ENCODE measurements around the gene RPS14.

Gene RPS14

GRCh38 chr5:150448952-150449516 lies 505 bp downstream of the RPS14 start:
- no peaks in the 10 kb centered on the region for H3K27me3 ChIP-seq (ENCODE audit: low read depth)
- no peaks in the 10 kb centered on the region for H3K4me1 ChIP-seq
- H3K4me3 ChIP-seq = peak overlapping the region; percentile 99
- H3K36me3 ChIP-seq (replicated peaks) = peaks cover 54% of the 10 kb centered on the region
- in situ Hi-C loops (cut with MboI; ENCODE audit: low sequenced_read_pairs) = no loop called here
- no peak for DNase-seq (ENCODE audit: low spot score in 2 of 2)
- no peaks in the 10 kb centered on the region; the same call in 1 of the 2 replicates for H3K9me3 ChIP-seq

- in situ Hi-C loops (cut with MboI; ENCODE audit: low sequenced_read_pairs) = no loop called here
- H3K36me3 ChIP-seq (replicated peaks) = peaks cover 61% of the 10 kb centered on the region
- no peaks in the 10 kb centered on the region for H3K27me3 ChIP-seq (ENCODE audit: low read depth)
- H3K4me1 ChIP-seq = no peaks in the 10 kb centered on the region
- H3K9me3 ChIP-seq = no peaks in the 10 kb centered on the region; the same call in 1 of the 2 replicates
- no peak for DNase-seq (ENCODE audit: low spot score in 2 of 2)
- peak overlapping the region; percentile 99 for H3K4me3 ChIP-seq
Measured at GRCh38 chr5:150448334-150448733, 1.2 kb downstream of the RPS14 start.

GRCh38 chr5:150447188-150447587 lies 2.4 kb downstream of the RPS14 start:
- DNase-seq (ENCODE audit: low spot score in 2 of 2) = no peak
- no peak overlapping the region for H3K4me3 ChIP-seq
- H3K4me1 ChIP-seq = no peaks in the 10 kb centered on the region
- in situ Hi-C loops (cut with MboI; ENCODE audit: low sequenced_read_pairs) = no loop called here
- no peaks in the 10 kb centered on the region for H3K27me3 ChIP-seq (ENCODE audit: low read depth)
- no peaks in the 10 kb centered on the region; the same call in 1 of the 2 replicates for H3K9me3 ChIP-seq
- peaks cover 63% of the 10 kb centered on the region for H3K36me3 ChIP-seq (replicated peaks)

- no peak for DNase-seq (ENCODE audit: low spot score in 2 of 2)
- Histone ChIP-seq H3K36me3 (replicated peaks) (peaks cover 63% of the 10 kb centered on the region), H3K9me3 (no peaks in the 10 kb centered on the region; the same call in 1 of the 2 replicates), H3K4me1 (no peaks in the 10 kb centered on the region), H3K27me3 (ENCODE audit: low read depth) (no peaks in the 10 kb centered on the region), H3K4me3 (no peak overlapping the region)
- in situ Hi-C loops (cut with MboI; ENCODE audit: low sequenced_read_pairs) = no loop called here
Measured at GRCh38 chr5:150446583-150446982, 3.0 kb downstream of the RPS14 start.

GRCh38 chr5:150446088-150446487 lies 3.5 kb downstream of the RPS14 start:
- Histone ChIP-seq H3K4me3 (no peak overlapping the region), H3K9me3 (no peaks in the 10 kb centered on the region; the same call in 1 of the 2 replicates), H3K27me3 (ENCODE audit: low read depth) (no peaks in the 10 kb centered on the region), H3K4me1 (no peaks in the 10 kb centered on the region), H3K36me3 (replicated peaks) (peaks cover 63% of the 10 kb centered on the region)
- no peak for DNase-seq (ENCODE audit: low spot score in 2 of 2)
- in situ Hi-C loops (cut with MboI; ENCODE audit: low sequenced_read_pairs) = no loop called here

- DNase-seq (ENCODE audit: low spot score in 2 of 2) = no peak
- H3K4me1 ChIP-seq = no peaks in the 10 kb centered on the region
- no peaks in the 10 kb centered on the region for H3K9me3 ChIP-seq
- in situ Hi-C loops (cut with MboI; ENCODE audit: low sequenced_read_pairs) = no loop called here
- no peaks in the 10 kb centered on the region for H3K27me3 ChIP-seq (ENCODE audit: low read depth)
- H3K36me3 ChIP-seq (replicated peaks) = peaks cover 63% of the 10 kb centered on the region
- no peak overlapping the region for H3K4me3 ChIP-seq
Measured at GRCh38 chr5:150444770-150445169, 4.8 kb downstream of the RPS14 start.

GRCh38 chr5:150443242-150444075 lies 6.1 kb downstream of the RPS14 start:
- Histone ChIP-seq H3K27me3 (ENCODE audit: low read depth) (no peaks in the 10 kb centered on the region), H3K4me1 (no peaks in the 10 kb centered on the region), H3K9me3 (no peaks in the 10 kb centered on the region), H3K36me3 (replicated peaks) (peaks cover 54% of the 10 kb centered on the region), H3K4me3 (no peak overlapping the region)
- no peak for DNase-seq (ENCODE audit: low spot score in 2 of 2)
- in situ Hi-C loops (cut with MboI; ENCODE audit: low sequenced_read_pairs) = no loop called here

- Histone ChIP-seq H3K36me3 (replicated peaks) (peaks cover 46% of the 10 kb centered on the region), H3K4me3 (no peak overlapping the region), H3K27me3 (ENCODE audit: low read depth) (no peaks in the 10 kb centered on the region), H3K4me1 (no peaks in the 10 kb centered on the region), H3K9me3 (no peaks in the 10 kb centered on the region)
- in situ Hi-C loops (cut with MboI; ENCODE audit: low sequenced_read_pairs) = no loop called here
- DNase-seq (ENCODE audit: low spot score in 2 of 2) = peak in 1 of 2 experiments; percentile 32
Measured at GRCh38 chr5:150442699-150443080, 6.8 kb downstream of the RPS14 start.

GRCh38 chr5:150441813-150442698 lies 7.5 kb downstream of the RPS14 start:
- DNase-seq (ENCODE audit: low spot score in 2 of 2) = no peak
- in situ Hi-C loops (cut with MboI; ENCODE audit: low sequenced_read_pairs) = no loop called here
- peaks cover 40% of the 10 kb centered on the region for H3K36me3 ChIP-seq (replicated peaks)
- no peaks in the 10 kb centered on the region for H3K4me1 ChIP-seq
- no peaks in the 10 kb centered on the region for H3K9me3 ChIP-seq
- H3K27me3 ChIP-seq (ENCODE audit: low read depth) = no peaks in the 10 kb centered on the region
- H3K4me3 ChIP-seq = no peak overlapping the region

GRCh38 chr5:150440948-150441812 lies 8.4 kb downstream of the RPS14 start:
- Histone ChIP-seq H3K9me3 (no peaks in the 10 kb centered on the region), H3K36me3 (replicated peaks) (peaks cover 31% of the 10 kb centered on the region), H3K4me1 (no peaks in the 10 kb centered on the region), H3K4me3 (no peak overlapping the region), H3K27me3 (ENCODE audit: low read depth) (no peaks in the 10 kb centered on the region)
- DNase-seq (ENCODE audit: low spot score in 2 of 2) = peak in 1 of 2 experiments; percentile 45
- in situ Hi-C loops (cut with MboI; ENCODE audit: low sequenced_read_pairs) = no loop called here

GRCh38 chr5:150438873-150439546 lies 10.5 kb downstream of the RPS14 start:
- H3K4me1 ChIP-seq = no peaks in the 10 kb centered on the region
- no peaks in the 10 kb centered on the region for H3K9me3 ChIP-seq
- peaks cover 9% of the 10 kb centered on the region for H3K36me3 ChIP-seq (replicated peaks)
- DNase-seq (ENCODE audit: low spot score in 2 of 2) = peak in 1 of 2 experiments; percentile 72
- in situ Hi-C loops (cut with MboI; ENCODE audit: low sequenced_read_pairs) = loop anchor here (10.0 kb wide), 2 partner anchors 284 to 314 kb away; partner anchors contain the start of gene PDGFRB
- no peak overlapping the region for H3K4me3 ChIP-seq
- H3K27me3 ChIP-seq (ENCODE audit: low read depth) = no peaks in the 10 kb centered on the region

GRCh38 chr5:150436141-150436680 lies 13.3 kb downstream of the RPS14 start:
- H3K27me3 ChIP-seq (ENCODE audit: low read depth) = no peaks in the 10 kb centered on the region
- peak; percentile 76 to 95 for DNase-seq (ENCODE audit: low spot score in 2 of 2)
- H3K4me3 ChIP-seq = no peak overlapping the region
- no peaks in the 10 kb centered on the region for H3K9me3 ChIP-seq
- H3K4me1 ChIP-seq = no peaks in the 10 kb centered on the region
- in situ Hi-C loops (cut with MboI; ENCODE audit: low sequenced_read_pairs) = loop anchor here (10.0 kb wide), 2 partner anchors 281 to 311 kb away; partner anchors contain the start of gene PDGFRB
- H3K36me3 ChIP-seq (replicated peaks) = no peaks in the 10 kb centered on the region

All from HAP-1 (cell line).